Chondrocyte (in vitro differentiated cells): Measurements from ENCODE around the gene CABLES1. TPM values are rescaled to one million over a fixed set of nuclear protein-coding genes. Genes with fewer than 3 reads are reported as not detected.

Experiments used
- DNase-seq: peaks from one replicate; pipeline ENCODE4 v3.0.0; 2021; ENCODE audit warnings: mixed read lengths, low spot score
- H3K27ac Mint-ChIP-seq: one replicate; pipeline ENCODE4 v1.8.0; 2021; ENCODE audit warnings: mild to moderate bottlenecking, moderate library complexity, mixed read lengths; ENCODE audit not compliant: unreplicated experiment
- H3K27me3 Mint-ChIP-seq: 2 replicates; pipeline ENCODE4 v1.8.0; 2021; ENCODE audit warnings: low read depth, mixed read lengths
- H3K36me3 Mint-ChIP-seq: 2 replicates; pipeline ENCODE4 v1.8.0; 2021; ENCODE audit warnings: low read depth, mixed read lengths
- H3K4me1 Mint-ChIP-seq: 2 replicates; pipeline ENCODE4 v1.8.0; 2021; ENCODE audit warnings: low read depth, mild to moderate bottlenecking, mixed read lengths
- H3K4me3 Mint-ChIP-seq: one replicate; pipeline ENCODE4 v1.8.0; 2021; ENCODE audit warnings: mild to moderate bottlenecking, moderate library complexity, mixed read lengths; ENCODE audit not compliant: unreplicated experiment
- H3K9me3 Mint-ChIP-seq: 2 replicates; pipeline ENCODE4 v1.8.0; 2021; ENCODE audit warnings: low read depth, mixed read lengths
- total RNA-seq: library from RNA; stranded (reverse); gene quantifications from 3 replicates; pipeline ENCODE4 v1.2.1, GENCODE V29; 2021
- TF ChIP-seq, protein P1 (sequence below): fragments of 200-600 bp; sonication (generic); IDR thresholded peaks from 2 replicates; pipeline ENCODE4 v1.5.0; 2021; ENCODE audit warnings: antibody characterized with exemption, mild to moderate bottlenecking, moderate library complexity

The CABLES1 gene
- total RNA-seq, 1 donor from 2014 or later: 29.3 TPM

DNA sequence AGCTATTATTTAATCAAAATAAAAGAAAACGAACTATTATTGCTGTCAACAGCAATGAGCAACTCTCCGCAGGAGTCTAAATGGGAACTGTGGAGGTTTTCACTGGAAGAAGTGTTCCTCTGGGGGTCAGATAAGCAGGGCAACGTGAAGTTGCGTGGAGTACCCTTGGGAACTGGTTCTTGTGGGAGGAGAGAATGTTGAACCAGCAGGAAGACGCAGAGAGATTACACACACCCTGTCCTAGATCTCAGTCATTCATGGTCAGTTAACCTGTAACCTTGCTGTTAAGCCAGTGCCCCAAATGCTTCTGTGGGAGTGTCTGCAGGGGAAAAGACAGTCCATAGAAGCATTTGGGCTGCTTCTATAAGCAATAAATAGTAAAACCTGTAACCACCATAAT is 20.4 kb upstream of the CABLES1 start:
- peak overlapping the region; percentile 71 for H3K27ac Mint-ChIP-seq
- peaks cover 5% of the 10 kb centered on the region for H3K9me3 Mint-ChIP-seq
- peaks cover 32% of the 10 kb centered on the region for H3K4me1 Mint-ChIP-seq
- no peaks in the 10 kb centered on the region for H3K27me3 Mint-ChIP-seq
- H3K36me3 Mint-ChIP-seq: peaks cover 2% of the 10 kb centered on the region
- no peak for DNase-seq
- H3K4me3 Mint-ChIP-seq: no peak overlapping the region
- TF ChIP-seq, protein P1, sequence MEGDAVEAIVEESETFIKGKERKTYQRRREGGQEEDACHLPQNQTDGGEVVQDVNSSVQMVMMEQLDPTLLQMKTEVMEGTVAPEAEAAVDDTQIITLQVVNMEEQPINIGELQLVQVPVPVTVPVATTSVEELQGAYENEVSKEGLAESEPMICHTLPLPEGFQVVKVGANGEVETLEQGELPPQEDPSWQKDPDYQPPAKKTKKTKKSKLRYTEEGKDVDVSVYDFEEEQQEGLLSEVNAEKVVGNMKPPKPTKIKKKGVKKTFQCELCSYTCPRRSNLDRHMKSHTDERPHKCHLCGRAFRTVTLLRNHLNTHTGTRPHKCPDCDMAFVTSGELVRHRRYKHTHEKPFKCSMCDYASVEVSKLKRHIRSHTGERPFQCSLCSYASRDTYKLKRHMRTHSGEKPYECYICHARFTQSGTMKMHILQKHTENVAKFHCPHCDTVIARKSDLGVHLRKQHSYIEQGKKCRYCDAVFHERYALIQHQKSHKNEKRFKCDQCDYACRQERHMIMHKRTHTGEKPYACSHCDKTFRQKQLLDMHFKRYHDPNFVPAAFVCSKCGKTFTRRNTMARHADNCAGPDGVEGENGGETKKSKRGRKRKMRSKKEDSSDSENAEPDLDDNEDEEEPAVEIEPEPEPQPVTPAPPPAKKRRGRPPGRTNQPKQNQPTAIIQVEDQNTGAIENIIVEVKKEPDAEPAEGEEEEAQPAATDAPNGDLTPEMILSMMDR: no peak

DNA sequence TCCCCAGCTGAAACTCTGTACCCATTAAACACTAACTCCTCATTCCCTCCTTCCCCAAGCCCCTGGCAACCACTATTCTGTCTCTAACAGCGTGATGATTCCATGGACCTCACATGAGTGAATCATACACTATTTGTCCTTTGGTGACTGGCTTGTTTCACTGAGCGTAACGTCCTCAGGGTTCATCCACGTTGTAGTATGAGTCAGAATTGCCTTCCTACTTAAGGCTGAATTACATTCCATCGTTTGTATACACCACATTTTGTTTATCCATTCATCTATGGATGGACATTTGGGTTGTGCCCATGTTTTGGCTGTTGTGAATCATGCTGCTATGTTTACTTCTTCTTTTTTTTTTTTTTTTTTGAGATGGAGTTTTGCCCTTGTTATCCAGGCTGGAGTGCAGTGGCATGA is 19.6 kb upstream of the CABLES1 start:
- Mint-ChIP-seq H3K36me3 (peaks cover 2% of the 10 kb centered on the region), H3K4me1 (peaks cover 32% of the 10 kb centered on the region), H3K27ac (peak overlapping the region; percentile 71), H3K27me3 (no peaks in the 10 kb centered on the region), H3K9me3 (peaks cover 5% of the 10 kb centered on the region), H3K4me3 (no peak overlapping the region)
- TF ChIP-seq, protein P1: no peak
- no peak for DNase-seq

GRCh38 chr18:23121133-23121532 is 14.2 kb upstream of the CABLES1 start:
- H3K4me3 Mint-ChIP-seq: no peak overlapping the region
- no peaks in the 10 kb centered on the region for H3K27me3 Mint-ChIP-seq
- peaks cover 10% of the 10 kb centered on the region for H3K4me1 Mint-ChIP-seq
- H3K36me3 Mint-ChIP-seq: no peaks in the 10 kb centered on the region
- H3K9me3 Mint-ChIP-seq: no peaks in the 10 kb centered on the region
- no peak for DNase-seq
- no peak overlapping the region for H3K27ac Mint-ChIP-seq
- TF ChIP-seq, protein P1: no peak

DNA sequence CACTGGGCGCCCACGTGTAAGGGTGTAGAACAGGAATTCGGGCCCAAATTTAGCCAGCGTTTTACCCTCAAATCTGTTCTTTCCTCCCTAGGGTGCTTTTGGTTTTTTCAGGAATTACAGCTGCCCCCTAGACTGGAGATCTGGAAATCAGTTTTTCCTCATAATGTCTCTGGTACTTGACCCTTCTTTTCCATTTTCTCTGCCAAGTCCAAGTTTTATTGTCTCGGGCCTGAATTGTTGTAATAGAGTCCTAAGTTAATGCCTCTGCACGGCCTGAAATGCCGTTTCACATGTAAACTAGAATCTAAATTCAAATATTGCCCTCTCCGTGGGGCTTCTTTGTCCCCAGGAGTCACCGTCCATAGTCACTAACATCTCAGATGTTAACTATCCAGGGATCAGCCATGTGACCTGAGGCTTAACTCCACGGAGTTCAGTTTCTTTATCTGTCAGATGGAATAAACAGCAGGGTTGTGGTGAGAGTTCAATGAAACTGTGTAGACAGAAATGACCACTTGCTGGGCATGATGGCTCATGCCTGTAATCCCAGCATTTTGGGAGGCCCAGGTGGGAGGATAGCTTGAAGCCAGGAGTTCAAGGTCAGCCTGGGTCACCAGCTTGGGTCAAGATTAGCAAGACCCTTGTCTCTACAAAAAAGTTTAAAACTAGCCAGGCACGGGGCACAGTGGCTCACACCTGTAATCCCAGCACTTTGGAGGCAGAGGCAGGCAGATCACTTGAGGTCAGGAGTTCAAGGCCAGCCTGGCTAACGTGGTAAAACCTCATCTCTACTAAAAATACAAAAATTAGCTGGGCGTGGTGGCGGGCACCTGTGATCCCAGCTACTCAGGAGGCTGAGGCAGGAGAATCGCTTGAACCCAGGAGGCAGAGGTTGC is 12.7 kb upstream of the CABLES1 start:
- Mint-ChIP-seq H3K27me3 (no peaks in the 10 kb centered on the region), H3K9me3 (no peaks in the 10 kb centered on the region), H3K4me1 (peaks cover 5% of the 10 kb centered on the region), H3K4me3 (no peak overlapping the region), H3K27ac (no peak overlapping the region), H3K36me3 (no peaks in the 10 kb centered on the region)
- TF ChIP-seq, protein P1: no peak
- no peak for DNase-seq

GRCh38 chr18:23126376-23127056 is 8.8 kb upstream of the CABLES1 start:
- TF ChIP-seq, protein P1: no peak
- Mint-ChIP-seq H3K4me1 (peaks cover 10% of the 10 kb centered on the region), H3K27ac (no peak overlapping the region), H3K27me3 (no peaks in the 10 kb centered on the region), H3K9me3 (no peaks in the 10 kb centered on the region), H3K36me3 (no peaks in the 10 kb centered on the region), H3K4me3 (no peak overlapping the region)
- DNase-seq: no peak
